ENCODE data around the gene NCKIPSD.

- no peak for TF ChIP-seq POLR2A (IDR thresholded peaks at IDR 0.05; ENCODE audit: low read length)
- no peak for TF ChIP-seq GATA1 (IDR thresholded peaks at IDR 0.05; ENCODE audit: low read depth, low read length)
These were observed 3.7 kb upstream of the NCKIPSD start for GRCh38 chr3:48689384-48689783.

All from erythroblast (primary cell).